ENCODE measurements around the gene TCF7L2.

TCF7L2 gene

GRCh38 chr10:113041324-113041723, 91.3 kb downstream of the TCF7L2 start:
- DNase-seq (ENCODE audit: extremely low read depth in 1 of 2, low read depth in 1 of 2): no peak

GRCh38 chr10:113041841-113042750, 92.0 kb downstream of the TCF7L2 start:
- DNase-seq (ENCODE audit: extremely low read depth in 1 of 2, low read depth in 1 of 2): no peak

DNA sequence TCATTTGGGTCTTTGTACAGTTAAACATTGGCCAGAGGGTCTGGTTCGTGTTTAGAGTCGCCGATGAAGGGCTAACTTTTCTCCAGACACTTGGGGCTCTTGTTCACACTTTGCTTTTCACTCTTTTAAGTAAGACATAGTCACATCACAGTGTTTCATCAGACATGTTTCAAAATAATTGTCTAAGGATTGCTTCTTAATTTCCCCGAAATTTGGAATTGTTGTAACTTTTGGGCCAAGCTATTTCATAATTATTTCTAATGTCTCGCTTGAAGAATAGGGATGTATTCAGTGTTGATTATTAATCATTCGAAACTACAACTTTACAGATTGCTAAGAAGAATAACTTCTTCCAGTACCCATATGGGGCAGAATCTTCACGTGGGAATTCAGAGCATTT, 92.8 kb downstream of the TCF7L2 start:
- DNase-seq (ENCODE audit: extremely low read depth in 1 of 2, low read depth in 1 of 2): no peak

DNA sequence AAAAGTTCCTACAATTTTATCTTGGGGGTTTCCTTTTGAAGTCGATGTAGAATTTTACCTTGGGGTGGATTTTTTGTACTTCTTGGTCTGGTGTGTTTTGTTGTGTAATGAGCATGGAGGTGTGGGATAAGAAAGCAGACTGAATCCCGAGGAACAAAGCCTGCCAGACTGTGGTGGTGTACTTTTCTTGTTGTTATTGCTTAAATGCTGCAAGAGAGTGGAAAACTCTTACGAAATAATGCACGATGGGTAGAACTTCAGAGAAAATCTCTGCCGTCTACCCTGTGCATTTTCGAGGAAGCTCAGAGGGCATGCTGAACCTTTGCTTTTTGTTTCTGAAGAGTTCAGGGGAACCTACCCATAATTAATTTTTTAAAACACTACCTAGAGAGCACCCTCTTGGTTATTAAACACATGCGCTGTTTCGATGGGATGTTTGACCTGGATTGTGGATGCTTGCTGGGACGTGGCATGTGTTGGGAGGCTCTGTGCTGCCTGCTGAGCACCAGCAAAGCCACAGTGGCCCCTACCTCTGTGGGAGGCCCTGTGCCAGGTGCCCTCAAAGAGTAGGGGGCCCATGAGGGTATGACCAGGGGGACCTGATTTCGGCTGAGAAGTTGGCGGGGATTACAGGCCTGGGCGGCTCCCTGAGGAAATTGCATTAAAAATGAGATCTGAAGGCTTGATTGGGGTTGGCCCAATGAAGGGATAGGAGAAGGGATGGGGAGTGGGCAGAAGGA, 94.1 kb downstream of the TCF7L2 start:
- no peak for DNase-seq (ENCODE audit: extremely low read depth in 1 of 2, low read depth in 1 of 2)

GRCh38 chr10:113045147-113046055, 95.4 kb downstream of the TCF7L2 start:
- DNase-seq (ENCODE audit: extremely low read depth in 1 of 2, low read depth in 1 of 2): no peak

- DNase-seq (ENCODE audit: extremely low read depth in 1 of 2, low read depth in 1 of 2): no peak
Observed at GRCh38 chr10:113047151-113047550, 97.1 kb downstream of the TCF7L2 start.

- no peak for DNase-seq (ENCODE audit: extremely low read depth in 1 of 2, low read depth in 1 of 2)
Observed at GRCh38 chr10:113047605-113047962, 97.5 kb downstream of the TCF7L2 start.

DNA sequence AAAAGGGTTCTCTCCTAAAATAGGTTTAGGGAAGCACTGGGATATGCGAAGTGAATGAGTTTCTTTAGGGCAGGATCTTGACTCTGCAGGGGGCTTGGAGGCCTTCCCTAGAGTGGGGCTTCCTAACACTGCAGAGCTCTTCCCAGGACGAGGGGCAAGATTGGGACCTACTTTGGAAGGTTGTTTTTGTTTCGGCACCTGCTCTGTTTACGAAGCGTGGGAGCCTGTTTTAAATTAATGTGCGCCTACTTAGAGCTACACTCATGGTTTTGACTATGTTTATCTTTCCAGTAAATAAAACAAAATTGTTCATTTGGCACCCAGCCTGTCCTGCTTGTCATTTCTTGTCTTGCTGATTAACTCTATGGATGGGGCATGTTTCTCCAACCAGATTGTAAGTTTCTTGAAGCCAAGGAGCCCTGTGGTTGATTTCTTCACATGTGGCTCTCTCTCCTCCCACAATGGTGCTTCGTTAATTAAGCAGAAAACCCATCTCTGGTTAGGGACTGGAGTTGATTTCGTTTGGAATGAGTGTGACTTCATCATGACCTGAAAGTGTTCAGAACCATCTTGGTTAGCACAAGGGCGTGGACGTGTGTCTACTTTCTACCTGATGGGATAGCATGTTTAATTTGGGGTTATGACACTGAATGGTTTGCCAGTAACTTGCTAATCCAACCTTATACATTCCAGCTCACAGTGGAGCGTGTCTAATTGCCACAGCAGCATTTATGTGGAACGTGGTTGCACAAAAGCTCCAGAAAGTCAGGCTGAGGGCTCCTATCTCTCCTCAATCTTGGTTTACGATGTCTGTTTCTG, 98.1 kb downstream of the TCF7L2 start:
- DNase-seq (ENCODE audit: extremely low read depth in 1 of 2, low read depth in 1 of 2): no peak

GRCh38 chr10:113049881-113050280, 99.8 kb downstream of the TCF7L2 start:
- no peak for DNase-seq (ENCODE audit: extremely low read depth in 1 of 2, low read depth in 1 of 2)

- no peak for DNase-seq (ENCODE audit: extremely low read depth in 1 of 2, low read depth in 1 of 2)
Observed at GRCh38 chr10:113052076-113052830, 102.2 kb downstream of the TCF7L2 start.

DNA sequence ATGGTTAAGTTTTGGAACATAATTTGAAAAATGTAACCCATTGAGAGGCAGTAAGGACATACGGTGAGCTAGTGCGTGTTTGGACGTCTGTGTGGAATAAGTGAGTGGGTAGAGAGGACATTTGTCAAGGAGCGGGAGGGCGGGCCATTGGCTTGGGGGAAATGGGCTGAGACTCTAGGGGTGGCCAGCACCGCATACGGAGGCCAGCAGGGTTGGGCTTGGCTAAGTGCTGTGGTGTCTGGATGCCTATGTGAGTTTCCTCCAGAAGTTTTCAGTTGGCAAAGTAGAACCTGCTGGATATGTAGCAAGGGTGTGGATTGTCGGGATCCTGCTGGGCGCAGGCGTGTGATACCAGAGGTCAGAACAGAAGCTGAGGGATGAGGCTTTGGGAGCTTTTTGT, 103.0 kb downstream of the TCF7L2 start:
- no peak for DNase-seq (ENCODE audit: extremely low read depth in 1 of 2, low read depth in 1 of 2)

DNA sequence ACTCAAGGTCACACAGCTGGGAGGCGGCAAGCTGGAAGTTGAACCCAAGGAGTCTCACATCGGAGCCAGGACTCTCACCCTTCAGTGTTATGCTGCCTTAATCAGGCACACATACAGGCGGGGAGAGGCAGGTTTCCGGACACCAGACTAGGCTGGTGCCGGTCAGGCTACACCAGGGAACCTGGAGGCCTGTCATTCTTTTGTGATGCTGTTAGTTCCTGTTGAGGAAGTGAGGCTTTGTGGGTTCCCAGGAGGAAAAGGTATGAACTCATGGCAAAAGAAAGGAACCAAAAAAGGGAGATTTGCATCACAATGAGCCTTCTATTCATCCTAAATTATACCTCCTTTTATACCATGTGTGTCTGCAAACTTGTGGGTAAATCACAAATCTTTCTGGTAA, 103.8 kb downstream of the TCF7L2 start:
- DNase-seq (ENCODE audit: extremely low read depth in 1 of 2, low read depth in 1 of 2): no peak

GRCh38 chr10:113055458-113055857, 105.4 kb downstream of the TCF7L2 start:
- no peak for DNase-seq (ENCODE audit: extremely low read depth in 1 of 2, low read depth in 1 of 2)

DNA sequence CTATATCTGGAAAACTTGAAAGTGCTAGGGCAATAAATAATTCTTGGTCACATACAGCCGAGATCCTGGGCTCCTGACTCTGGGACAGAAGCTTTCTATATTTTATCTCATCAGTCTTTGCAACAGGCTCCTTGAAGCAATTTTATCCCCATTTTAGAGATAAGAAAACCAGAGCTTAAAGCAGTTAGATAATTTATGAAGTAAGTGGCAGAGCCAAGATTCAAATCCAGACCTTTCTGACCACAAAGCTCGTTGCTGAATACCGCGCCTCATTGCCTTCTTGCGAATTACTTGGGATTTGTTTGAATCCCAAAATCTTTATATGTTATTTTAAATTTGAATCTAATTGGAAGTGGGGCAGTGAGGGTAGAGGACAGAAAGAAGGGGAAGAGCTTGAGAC, 106.0 kb downstream of the TCF7L2 start:
- no peak for DNase-seq (ENCODE audit: extremely low read depth in 1 of 2, low read depth in 1 of 2)

GRCh38 chr10:113056441-113057021, 106.5 kb downstream of the TCF7L2 start:
- no peak for DNase-seq (ENCODE audit: extremely low read depth in 1 of 2, low read depth in 1 of 2)

DNA sequence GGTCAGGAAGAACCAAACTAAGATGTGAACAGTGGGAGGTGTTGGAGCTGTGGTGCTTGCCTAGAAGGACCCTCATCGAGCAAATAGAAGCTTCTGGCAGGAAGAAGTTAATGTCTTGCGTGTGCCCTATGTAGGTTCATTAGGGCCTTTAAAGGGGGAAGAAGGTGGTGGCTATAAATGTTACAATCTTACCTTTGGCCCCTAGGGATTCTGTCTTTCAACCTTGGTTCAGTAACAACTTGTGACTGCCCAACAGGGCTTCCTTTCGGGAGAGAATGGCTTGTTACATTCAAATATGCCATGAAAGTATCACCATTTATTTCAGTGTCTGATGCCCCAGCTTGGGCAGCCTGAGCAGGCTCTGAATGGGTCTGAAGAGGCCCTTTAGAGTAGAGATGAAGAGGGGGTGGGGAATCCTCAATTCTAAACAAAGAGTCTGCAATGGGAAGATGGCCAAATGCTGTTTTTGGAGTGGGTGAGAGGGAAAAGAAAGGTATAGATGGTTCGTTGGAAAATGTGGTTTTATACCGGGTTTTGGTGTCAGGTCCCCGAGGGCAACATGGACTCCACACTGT, 108.0 kb downstream of the TCF7L2 start:
- no peak for DNase-seq (ENCODE audit: extremely low read depth in 1 of 2, low read depth in 1 of 2)

GRCh38 chr10:113058523-113059370, 108.7 kb downstream of the TCF7L2 start:
- no peak for DNase-seq (ENCODE audit: extremely low read depth in 1 of 2, low read depth in 1 of 2)

GRCh38 chr10:113059371-113059780, 109.3 kb downstream of the TCF7L2 start:
- DNase-seq (ENCODE audit: extremely low read depth in 1 of 2, low read depth in 1 of 2): no peak

Data from activated CD8-positive, alpha-beta memory T cell treated with anti-CD3 and anti-CD28 coated beads for 1 hour (primary cell).